GM18861 (cell line): ENCODE results near the gene LDB2.

Experiments
- ATAC-seq: cut with Tn5 transposase; IDR thresholded peaks from one replicate; pipeline ENCODE4 v1.9.1; 2021; ENCODE audit not compliant: unreplicated experiment

Gene LDB2

GRCh38 chr4:16608611-16609125 is 289.8 kb downstream of the LDB2 start:
- no peak for ATAC-seq

- ATAC-seq: no peak
Observed at GRCh38 chr4:16608123-16608522, 290.3 kb downstream of the LDB2 start.

- no peak for ATAC-seq
Observed at GRCh38 chr4:16607241-16608066, 291.0 kb downstream of the LDB2 start.

- ATAC-seq: no peak
Observed at GRCh38 chr4:16606691-16607090, 291.8 kb downstream of the LDB2 start.

GRCh38 chr4:16603178-16603577 is 295.3 kb downstream of the LDB2 start:
- no peak for ATAC-seq

GRCh38 chr4:16598597-16599206 is 299.7 kb downstream of the LDB2 start:
- no peak for ATAC-seq

- no peak for ATAC-seq
Observed at GRCh38 chr4:16597845-16598596, 300.4 kb downstream of the LDB2 start.

- no peak for ATAC-seq
Observed at GRCh38 chr4:16597443-16597842, 301.0 kb downstream of the LDB2 start.

- no peak for ATAC-seq
Observed at GRCh38 chr4:16596267-16596666, 302.2 kb downstream of the LDB2 start.

GRCh38 chr4:16594128-16594527 is 304.3 kb downstream of the LDB2 start:
- ATAC-seq: no peak

- ATAC-seq: no peak
Observed at GRCh38 chr4:16593386-16593785, 305.1 kb downstream of the LDB2 start.

- ATAC-seq: no peak
Observed at GRCh38 chr4:16591272-16591826, 307.1 kb downstream of the LDB2 start.

- ATAC-seq: no peak
Observed at GRCh38 chr4:16590797-16591196, 307.6 kb downstream of the LDB2 start.

GRCh38 chr4:16588651-16589050 is 309.8 kb downstream of the LDB2 start:
- ATAC-seq: no peak

GRCh38 chr4:16588149-16588548 is 310.3 kb downstream of the LDB2 start:
- ATAC-seq: no peak

- no peak for ATAC-seq
Observed at GRCh38 chr4:16585053-16585452, 313.4 kb downstream of the LDB2 start.

- ATAC-seq: no peak
Observed at GRCh38 chr4:16583764-16584163, 314.7 kb downstream of the LDB2 start.

- no peak for ATAC-seq
Observed at GRCh38 chr4:16582526-16582925, 315.9 kb downstream of the LDB2 start.

GRCh38 chr4:16582036-16582435 is 316.4 kb downstream of the LDB2 start:
- no peak for ATAC-seq

- ATAC-seq: no peak
Observed at GRCh38 chr4:16581117-16581516, 317.3 kb downstream of the LDB2 start.

GRCh38 chr4:16580514-16580913 is 317.9 kb downstream of the LDB2 start:
- ATAC-seq: no peak
